NCI-H1092 (cell line): Measurements from ENCODE around the gene RAB28.
A peak's percentile ranks its signal among the peaks of the same experiment; 100 is the strongest.

Experiments used
- DNase-seq: peaks from one replicate; lab custom pipeline; 2025; lab: John Stamatoyannopoulos, UW

RAB28 gene

DNA sequence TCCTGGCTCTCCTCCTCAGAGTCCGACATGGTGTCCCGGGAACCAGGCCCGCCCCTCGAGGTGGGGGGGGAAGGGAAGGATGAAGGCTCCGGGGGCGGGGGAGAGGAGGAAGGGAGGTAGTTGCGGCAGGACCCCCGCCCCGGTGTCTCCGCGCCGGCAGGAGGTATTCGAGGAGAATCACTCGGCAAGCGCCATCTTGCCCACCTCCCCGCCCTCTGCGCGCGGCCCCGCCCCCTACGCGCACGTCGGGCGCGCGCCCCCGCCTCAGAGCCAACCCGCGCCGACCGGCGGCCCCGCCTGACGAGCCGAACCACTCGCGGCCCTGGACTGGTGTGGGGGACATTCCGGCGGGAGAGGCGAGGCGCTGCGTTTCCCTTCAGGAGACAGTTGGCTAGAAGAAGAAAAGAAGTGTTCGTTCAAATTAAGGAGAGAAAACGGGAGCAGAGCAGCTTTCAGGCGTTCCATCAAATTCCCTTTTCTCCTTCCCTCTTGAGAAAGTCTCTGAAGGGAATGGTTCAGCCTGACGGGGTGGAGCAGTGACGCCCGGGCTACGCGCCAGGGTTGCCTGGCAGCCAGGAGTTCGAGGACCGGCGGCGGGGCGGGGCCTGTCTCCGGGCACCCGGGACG is at the start of gene RAB28:
RAB28 (minus strand) TSS at position 219 of the 627 bp plus-strand sequence.
- DNase-seq: peak; percentile 91

DNA sequence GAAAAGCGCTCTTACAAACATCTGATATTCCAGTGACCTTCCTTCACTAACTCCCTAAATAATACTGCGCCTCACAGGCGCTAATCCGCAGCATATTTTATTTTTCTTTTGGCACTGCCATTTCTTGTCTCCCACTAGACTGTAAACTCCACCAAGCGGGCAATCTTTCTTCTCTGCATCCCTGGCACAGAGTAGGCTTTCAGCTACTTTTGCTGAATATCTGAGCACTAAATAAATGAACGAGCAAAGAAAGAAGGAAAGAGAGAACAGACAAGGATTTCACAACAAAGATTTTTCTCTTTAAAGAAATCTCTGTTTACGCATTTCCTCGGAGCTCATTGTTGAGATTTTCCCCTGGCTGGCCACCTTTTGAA is 47.5 kb upstream of the RAB28 start:
- no peak for DNase-seq

DNA sequence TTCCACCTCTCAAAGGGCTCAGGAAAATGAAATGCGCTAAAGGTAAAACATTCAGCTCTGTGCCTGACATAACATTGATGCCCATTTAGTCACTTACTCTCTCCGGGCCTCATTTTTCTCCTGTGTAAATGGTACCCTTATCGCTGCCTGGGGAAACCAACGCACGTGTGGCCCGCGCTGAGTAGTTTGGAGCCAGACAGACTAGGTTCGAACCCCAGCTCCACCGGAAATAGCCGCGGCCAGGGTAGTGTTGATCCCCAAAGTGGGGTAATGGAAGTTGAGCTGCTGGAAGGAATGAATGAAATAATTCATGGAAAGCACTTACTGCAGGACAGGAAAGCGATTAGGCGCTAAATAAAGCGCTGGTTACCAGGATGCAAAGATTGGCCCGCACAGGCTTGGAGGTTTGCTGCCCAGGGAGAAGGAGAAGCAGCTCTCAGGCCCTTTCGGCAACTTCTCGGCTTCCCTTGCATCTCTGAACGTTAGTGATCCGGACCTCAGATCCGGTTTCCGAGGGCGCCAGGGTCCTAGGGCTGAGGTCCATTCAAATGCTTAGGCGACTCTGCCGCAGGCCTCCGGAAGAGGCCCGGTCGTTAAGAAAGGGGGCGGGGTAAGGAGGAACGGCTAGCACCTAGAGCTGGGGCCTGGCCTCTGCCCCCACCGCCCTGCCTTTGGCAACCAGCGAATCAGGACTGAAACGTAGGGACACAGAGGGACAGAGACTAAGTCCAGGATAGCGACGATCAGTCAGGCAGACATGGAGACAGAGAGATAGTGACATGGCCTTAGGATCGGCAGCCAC is 46.9 kb upstream of the RAB28 start:
- DNase-seq: no peak

DNA sequence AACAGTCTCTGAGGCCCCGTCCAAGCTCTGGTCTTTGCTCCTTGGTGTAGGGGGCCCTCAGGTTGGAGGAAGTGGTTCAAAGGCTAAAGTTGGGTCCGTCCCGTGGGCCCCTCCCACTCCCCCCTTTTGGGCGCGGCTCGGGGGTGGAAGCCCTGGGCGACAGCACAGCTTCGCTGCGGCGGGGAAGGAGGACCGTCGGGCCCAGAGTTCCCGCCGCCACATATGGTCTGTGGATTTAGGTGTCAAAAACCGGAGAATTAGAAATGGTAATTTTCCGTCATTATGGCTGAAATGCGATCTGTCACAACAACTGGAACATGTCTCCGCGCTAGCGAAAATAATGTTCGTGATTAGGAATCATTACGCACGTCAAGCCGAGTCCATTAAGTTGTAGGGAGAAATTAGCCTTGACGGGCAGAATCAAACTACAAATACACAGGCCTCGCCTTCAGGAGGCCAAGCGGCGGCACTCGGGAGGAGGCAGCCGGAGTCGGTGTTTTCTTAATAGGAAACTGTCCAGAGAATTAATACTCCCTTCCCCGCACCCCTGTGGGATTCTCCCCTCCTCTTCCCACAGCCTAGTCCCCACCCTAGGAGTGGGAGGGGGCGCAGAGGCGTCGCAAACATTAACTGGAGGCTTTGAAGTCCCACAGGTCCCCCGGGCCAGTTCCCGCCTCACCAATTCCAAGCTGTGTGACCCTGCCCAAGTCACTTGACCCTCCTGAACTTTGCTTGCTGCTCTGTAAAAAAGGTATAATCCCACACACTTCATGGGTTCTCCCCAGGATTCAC is 45.2 kb upstream of the RAB28 start:
- DNase-seq: no peak

DNA sequence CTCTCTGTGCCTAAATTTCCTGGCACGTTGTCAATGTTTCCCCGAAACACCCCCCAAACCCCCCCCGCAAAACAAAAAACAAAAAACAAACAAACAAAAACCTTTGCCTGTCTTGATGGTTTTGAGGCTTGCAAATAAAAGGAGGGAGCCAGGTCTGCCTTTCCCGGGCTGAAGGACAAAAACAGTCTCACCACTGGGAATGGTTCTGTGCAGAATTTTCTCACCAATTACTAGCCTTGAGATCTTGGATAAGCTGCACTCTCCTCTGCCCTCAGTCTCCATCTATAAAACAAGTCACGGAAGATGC is 44.6 kb upstream of the RAB28 start:
- DNase-seq: no peak

DNA sequence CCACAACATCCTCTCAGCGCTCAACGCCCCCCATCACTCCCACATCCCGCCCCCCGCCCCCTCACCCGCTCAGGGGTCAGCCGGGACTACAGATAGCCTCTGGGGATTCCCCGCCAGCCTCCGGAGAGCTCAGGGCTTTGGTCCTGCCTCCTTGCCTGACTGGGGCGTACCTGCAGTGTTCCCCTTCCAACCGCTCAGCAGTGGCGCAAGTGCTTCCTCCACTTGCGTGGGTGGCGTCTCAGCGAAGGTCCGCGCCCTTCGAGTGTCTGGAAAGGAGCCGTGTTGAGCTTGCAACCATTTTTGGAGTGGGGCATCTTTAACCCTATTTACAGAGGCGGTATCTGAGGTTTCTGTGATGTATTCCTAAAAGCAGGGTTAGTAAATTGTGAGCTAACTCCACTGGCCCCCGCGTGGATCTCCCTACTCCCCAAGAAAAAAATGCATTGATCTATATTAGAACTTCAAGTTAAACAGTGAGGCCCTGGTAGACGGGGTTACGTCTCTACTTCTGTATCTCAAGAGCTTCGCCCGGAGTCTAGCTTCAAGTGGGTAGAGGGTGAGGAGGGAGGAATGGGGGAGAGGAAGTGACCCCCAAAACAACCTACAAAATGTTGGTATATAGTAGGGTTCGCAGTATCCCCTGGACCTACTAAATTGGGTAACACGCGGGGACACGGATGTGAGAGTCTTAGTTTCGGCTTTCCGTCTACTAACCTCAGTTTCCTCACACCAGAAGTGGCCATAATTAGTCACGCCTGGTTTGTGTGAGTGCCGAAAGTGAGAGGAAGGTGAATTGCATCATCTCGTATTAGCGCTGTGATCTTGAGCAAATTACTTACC is 44.1 kb upstream of the RAB28 start:
- DNase-seq: no peak

DNA sequence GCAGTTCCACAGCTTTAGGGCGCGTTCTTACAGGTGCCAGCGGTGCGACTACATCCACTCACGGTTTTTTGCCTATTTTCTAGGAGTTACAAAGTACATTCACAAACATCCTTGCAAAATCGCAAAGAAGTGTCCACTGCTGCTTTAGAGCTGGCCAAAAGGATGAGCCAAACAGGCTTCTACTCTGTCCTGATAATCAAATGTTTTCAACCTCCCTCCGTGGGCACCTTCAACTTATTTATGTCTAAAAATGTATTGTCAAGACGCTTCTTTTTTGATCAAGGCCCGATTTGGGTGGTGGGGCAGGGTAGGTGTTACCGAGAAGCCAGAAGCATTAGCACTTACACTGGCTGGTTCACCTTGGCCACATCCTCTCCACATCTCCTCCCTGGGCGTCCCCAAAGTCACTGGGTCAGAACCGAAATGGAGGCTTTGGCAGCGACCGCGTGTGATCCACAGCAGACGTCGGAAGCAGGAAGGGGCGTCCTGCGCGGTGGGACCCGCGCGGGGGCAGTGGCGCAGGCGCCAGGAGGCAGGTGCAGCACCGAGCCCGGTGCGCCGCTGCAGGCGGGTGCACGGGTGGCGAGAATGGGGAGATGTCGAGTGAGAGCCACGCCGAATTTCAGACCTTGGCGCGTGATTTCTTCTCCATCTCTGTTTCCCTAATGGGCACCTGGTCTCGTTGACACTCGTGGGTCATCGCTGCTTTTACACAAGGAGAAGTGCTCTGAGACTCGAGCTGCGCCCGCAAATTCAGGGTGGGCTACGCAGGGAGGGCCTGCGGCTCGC is 43.2 kb upstream of the RAB28 start:
- DNase-seq: no peak

DNA sequence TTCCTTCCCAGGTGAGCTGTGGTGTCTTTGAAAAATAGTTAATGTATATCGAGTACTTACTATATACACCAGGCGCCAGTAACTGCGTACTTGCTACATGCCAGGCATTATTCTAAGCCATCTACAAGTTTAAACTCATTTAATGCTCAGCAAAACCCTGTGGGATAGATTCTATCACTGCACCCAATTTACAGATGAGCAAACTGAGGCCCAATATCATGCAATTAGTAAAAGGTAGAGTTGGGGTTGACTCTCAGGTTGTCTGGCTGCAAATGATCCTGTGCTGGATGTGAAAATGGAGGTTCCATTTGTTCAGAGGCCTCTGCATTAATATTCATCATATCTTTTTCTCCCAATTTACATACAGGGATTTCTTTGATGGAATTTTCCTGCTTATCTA is 42.5 kb upstream of the RAB28 start:
- no peak for DNase-seq

DNA sequence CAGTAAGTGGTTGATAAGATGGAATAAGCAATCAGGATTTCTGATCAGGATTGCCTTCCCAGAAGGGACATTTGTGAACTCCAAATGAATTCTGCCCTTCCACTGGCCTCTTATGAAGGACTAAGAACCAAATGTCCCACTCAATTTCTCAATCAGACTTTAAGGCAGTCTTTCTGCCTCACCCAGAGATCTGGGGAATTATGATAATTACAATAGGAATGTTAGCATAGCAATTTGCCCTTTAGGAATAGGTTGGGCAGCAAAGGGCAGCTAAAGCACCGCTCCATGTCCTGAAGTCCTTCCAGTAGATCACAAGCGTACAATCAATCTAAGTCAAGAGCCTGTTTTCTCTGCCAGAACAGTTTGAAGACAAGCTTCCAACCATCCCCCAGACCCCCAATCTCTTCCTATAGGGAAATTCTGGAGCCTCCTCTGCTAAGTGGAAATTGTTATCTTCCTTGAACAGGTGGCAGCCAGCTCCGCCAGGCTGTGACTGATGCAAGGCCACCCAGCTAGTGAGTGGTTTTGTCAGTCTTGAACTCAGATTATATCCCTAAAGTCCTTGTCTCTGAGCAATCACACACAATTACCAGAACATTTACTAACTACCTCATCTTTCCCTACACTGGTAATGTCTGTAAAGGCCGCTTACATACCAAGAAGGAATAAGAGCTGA is 41.6 kb upstream of the RAB28 start:
- no peak for DNase-seq

DNA sequence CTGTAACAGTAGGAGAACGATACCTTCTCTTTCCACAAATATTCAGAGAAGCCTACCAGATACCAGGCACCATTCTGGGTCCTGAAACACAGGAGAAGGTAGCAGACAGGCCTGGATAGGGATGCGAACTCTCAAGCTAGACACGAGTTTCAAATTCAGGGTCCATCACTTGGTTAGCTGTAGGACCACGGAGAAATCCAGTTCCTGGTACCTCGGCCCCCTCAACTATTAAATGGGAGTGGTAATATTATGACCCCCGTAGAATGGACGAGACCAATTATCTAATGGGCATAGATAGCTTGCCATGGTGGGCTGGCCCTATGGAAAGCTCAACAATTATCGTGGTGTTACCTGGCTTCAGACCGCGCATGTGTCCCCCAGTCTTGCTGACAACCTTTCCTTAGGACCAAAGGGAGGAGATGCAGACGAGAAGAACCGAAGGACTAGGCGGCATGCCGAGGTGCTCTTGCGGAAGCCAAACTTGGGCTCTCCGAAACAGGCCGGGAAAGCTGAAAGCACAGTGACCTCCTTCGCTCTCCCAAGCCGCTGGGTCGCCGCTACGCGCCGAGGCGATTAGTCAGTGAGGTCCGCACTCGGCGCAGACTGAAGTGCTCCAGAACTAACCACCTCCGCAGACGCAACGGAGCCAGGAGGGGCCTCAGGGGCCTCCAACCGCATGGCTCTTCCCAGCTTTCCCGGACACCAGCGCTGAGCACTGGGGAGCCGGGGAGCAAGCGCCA is 40.5 kb upstream of the RAB28 start:
- no peak for DNase-seq

DNA sequence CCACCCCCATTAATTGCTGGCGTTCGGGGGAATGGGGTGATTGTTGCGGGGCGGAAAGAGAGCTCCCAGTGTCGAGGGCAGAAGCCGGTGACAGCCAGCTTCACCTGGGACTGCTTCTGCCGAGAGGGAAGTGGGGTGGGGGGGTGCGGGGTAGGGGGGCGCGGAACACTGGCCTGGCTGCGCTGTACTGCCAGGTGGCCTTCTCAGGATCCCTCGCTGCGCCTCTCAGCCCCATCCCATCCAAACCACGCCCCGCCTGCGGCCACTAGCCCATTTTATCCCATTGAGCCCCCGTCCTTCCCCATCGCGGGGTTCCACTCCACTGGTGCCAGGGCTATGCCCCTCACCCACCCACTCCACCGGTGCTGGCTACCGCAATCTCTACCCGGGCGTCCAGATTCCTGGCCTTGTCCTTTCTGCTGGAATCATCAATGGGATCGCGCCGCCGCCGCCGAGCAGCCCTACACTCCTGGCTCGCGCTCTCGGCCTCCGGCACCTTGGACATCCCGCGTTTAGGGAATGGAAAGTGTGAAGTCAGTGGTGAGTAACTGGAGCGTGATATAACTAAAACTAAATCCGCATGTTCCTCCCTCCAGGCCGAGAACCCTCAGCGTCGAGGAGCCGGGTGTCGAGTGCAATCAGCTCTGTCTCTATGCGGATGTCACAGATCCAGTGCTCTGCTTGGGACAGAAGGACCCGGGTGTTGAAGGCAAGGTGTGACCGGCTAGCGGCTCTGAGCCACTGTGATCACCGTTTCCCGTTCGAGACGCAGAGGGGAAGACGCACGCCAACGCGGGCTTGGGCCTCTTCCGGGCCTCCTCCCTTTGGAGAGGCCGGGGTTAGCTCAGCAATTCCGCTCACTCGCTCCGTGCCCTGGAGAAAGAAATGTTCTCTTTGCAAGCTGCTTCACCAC is 39.7 kb upstream of the RAB28 start:
- DNase-seq: no peak

DNA sequence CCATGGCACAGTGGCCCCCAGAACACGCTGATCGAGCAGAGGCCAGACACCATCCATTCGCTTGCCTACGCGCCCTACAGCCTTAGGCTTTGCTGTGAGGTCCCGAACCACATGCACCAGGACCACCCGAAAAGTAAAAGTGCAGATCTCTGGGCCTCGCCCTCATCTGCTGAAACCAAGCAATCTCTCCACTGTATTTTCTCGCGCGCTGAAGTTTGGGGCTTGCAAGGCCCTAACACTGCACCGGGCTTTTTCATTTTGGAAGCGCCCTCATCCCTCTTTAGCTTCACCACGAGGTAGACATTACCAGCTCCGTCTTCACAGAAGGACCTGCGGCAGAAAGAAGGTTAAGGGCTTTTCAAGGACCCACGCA is 39.0 kb upstream of the RAB28 start:
- DNase-seq: no peak

DNA sequence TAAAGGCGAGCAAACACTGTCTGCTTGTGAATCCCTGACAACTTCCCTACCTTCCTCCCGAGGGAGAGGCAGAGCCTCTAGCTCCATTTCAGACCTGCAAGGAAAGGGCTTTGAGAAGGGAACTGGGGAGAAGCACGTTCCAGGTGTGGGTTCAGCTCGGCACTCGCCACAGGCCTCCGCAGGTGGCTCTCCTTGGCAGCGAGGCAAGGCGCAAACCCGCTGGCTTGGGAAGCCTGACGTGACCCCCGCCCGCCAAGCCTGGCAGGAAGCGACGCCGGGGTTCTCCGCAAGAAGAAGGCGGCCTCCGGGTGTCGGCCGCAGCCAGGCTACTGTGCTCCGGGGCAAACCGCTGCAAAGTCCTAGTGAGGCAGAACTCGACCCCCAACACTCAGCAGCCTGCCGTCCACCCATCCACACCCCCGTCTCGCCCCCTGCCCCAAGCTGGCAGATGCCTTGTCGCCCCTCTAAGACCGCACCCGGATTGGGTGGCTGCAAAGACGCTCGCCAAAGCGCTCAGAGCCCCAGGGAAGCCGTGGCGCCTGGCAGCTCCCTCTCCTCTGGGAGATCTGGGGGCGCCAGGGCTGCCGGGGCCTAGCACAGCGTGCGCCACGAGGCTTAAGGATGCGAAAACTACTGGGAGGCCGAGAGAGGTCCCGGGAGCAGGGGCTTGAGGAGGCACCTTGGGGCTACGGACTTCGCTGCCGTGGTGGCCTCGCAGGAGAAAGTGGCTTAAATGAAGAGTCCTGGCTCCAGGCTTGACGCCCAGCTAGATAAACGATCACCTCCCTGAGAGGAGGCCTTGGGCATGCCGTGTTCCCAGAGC is 38.4 kb upstream of the RAB28 start:
- no peak for DNase-seq

DNA sequence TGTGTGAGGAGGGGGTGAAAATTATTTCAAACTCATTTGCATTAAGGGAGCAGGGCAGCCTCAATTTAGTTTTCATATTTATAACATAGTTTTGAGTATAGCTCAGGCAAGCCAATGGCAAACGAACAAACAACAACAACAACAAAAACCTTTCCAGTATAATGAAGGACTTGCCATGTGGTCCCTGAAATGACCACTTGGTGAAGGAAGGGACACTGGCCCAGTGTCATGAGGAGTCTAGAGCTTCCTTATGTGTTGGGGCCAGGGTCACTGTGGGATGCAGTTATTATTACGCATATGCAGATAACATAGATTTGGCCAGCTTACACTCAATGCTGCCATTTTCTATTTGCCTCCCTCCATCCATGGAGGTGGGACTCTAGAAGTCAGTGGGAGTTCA is 36.9 kb upstream of the RAB28 start:
- DNase-seq: no peak

DNA sequence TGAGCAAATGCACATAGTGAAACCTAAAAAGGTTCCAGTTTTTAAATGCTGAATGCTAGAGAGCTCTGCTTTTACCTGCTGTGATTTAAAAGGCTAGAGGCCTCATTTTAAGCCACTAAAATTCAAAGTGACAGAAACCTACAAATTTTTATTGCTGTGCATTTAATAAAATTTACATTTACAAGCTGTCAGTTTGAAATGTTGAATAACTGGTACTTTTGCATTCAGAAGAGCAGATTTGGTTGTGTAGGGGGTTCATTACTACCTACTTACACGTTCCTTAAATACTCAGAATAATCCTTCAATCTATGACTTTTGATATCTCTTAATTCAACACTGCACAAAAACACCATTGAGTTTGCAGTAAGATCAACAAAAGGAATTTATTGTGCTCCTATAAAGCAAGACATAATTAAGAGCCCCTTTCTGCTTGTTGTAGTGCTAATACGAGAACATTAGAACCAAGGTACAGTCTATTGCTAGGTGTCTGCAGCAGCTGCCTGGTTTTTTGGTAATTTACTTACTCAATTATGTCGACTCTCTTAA is 32.2 kb upstream of the RAB28 start:
- no peak for DNase-seq

DNA sequence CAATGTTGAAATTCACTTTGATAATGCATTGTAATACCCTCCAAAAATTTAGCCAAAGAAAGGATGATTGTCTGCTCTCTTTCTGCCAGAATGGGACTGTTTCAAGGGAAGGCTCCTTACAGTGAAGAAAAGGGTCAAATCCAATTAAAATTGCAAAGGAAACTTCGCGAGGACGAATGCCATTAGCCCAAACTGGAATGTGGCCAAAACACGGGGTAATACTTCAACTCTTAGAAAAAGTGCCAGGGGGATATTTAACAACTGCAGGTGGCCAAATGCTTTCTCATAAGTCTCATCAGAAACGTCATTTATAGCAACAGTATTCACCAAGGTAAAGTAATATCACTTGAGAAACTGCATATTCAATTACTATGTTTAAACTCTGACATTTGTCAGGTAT is 31.1 kb upstream of the RAB28 start:
- DNase-seq: no peak

DNA sequence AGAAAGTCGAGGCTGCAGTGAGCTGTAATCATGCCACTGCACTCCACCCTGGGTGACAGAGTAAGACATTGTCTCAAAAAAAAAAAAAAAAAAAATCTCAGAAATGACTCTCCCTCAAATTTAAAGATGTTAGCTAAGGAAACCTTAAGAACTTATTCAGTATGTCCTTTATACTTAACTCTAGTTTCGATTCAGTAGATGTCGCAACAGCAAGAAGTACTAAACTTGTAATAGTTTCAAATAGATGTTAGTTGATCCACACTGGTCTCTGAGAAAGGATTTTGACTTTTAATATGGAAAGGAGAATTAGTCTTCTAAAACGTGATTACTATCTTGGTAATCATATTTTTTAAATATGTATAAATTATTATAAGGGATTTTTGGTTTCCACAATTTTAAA is 30.6 kb upstream of the RAB28 start:
- DNase-seq: no peak

DNA sequence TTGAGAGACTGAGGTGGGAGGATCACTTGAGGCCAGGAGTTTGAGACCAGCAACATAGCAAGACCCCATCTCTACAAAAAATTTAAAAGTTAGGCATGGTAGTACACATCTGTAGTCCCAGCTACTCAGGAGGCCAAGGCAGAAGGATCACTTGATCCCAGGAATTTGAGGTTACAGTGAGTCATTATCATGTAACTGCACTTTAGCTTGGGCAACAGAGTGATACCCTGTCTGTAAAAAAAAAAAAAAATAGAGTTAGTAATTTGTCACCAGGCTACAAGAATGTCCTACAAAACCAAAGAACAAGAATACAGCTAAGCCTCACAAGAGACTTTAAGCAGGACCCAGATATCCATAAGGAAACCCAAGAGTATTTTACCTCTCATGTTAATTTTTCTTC is 27.0 kb upstream of the RAB28 start:
- no peak for DNase-seq
